Loucy (cell line): ENCODE data around the gene HERC2.
"Not testable (repeated sequence)": the region's sequence is repeated elsewhere in the genome, so short reads cannot be mapped to it uniquely, and the experiment has no call there.

Source experiments
- EZH2phosphoT487 ChIP-seq: fragments of 200-600 bp; IDR thresholded peaks from 2 replicates; pipeline ENCODE4 v1.6.1; 2018; ENCODE audit warnings: antibody characterized with exemption, mild to moderate bottlenecking, moderate library complexity, borderline replicate concordance
- TF ChIP-seq, protein P1 (sequence below): fragments of 200-600 bp; sonication (generic); conservative IDR thresholded peaks from 2 replicates; pipeline ENCODE4 v1.5.1; 2014; ENCODE audit warnings: mild to moderate bottlenecking, antibody characterized with exemption, low read length

DNA sequence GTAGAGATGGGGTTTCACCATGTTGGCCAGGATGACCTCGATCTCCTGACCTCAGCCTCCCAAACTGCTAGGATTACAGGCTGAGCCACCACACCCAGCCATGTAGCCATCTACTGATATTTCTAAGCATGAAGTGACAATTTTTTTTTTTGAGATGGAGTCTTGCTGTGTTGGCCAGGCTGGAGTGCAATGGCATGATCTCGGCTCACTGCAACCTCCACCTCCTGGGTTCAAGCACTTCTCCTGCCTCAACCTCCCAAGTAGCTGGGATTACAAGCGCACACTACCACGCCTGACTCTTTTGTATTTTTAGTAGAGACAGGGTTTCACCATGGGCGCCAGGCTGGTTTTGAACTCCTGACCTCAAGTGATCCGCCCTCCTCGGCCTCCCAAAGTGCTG, 5.0 kb downstream of the HERC2 start:
- TF ChIP-seq, protein P1, sequence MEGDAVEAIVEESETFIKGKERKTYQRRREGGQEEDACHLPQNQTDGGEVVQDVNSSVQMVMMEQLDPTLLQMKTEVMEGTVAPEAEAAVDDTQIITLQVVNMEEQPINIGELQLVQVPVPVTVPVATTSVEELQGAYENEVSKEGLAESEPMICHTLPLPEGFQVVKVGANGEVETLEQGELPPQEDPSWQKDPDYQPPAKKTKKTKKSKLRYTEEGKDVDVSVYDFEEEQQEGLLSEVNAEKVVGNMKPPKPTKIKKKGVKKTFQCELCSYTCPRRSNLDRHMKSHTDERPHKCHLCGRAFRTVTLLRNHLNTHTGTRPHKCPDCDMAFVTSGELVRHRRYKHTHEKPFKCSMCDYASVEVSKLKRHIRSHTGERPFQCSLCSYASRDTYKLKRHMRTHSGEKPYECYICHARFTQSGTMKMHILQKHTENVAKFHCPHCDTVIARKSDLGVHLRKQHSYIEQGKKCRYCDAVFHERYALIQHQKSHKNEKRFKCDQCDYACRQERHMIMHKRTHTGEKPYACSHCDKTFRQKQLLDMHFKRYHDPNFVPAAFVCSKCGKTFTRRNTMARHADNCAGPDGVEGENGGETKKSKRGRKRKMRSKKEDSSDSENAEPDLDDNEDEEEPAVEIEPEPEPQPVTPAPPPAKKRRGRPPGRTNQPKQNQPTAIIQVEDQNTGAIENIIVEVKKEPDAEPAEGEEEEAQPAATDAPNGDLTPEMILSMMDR = not testable (repeated sequence)
- TF ChIP-seq EZH2phosphoT487 = not testable (repeated sequence)
